ENCODE measurements around the gene ARID5A.

The ARID5A gene

GRCh38 chr2:96577501-96577900, 40.9 kb downstream of the ARID5A start:
- H3K27ac Mint-ChIP-seq = no peak overlapping the region
- no peaks in the 10 kb centered on the region for H3K9me3 Mint-ChIP-seq
- no peak for TF ChIP-seq CTCF (IDR thresholded peaks at IDR 0.05; ENCODE audit: unreplicated experiment in 3 of 3)
- no peaks in the 10 kb centered on the region for H3K27me3 Mint-ChIP-seq (ENCODE audit: low read depth)
- no peaks in the 10 kb centered on the region for H3K4me1 Mint-ChIP-seq
- H3K4me3 Mint-ChIP-seq = no peak overlapping the region
- no peaks in the 10 kb centered on the region for H3K36me3 Mint-ChIP-seq (ENCODE audit: low read depth)

- H3K27ac Mint-ChIP-seq = no peak overlapping the region
- no peaks in the 10 kb centered on the region for H3K9me3 Mint-ChIP-seq
- no peak for TF ChIP-seq CTCF (IDR thresholded peaks at IDR 0.05; ENCODE audit: unreplicated experiment in 3 of 3)
- no peaks in the 10 kb centered on the region for H3K4me1 Mint-ChIP-seq
- no peak overlapping the region for H3K4me3 Mint-ChIP-seq
- no peaks in the 10 kb centered on the region for H3K36me3 Mint-ChIP-seq (ENCODE audit: low read depth)
- H3K27me3 Mint-ChIP-seq (ENCODE audit: low read depth) = no peaks in the 10 kb centered on the region
Observed at GRCh38 chr2:96578731-96579130, 42.2 kb downstream of the ARID5A start.

- H3K4me3 Mint-ChIP-seq = no peak overlapping the region
- H3K36me3 Mint-ChIP-seq (ENCODE audit: low read depth) = peaks cover 5% of the 10 kb centered on the region
- H3K9me3 Mint-ChIP-seq = no peaks in the 10 kb centered on the region
- H3K27ac Mint-ChIP-seq = no peak overlapping the region
- TF ChIP-seq CTCF (IDR thresholded peaks at IDR 0.05; ENCODE audit: unreplicated experiment in 3 of 3) = no peak
- H3K4me1 Mint-ChIP-seq = no peaks in the 10 kb centered on the region
- H3K27me3 Mint-ChIP-seq (ENCODE audit: low read depth) = no peaks in the 10 kb centered on the region
Observed at GRCh38 chr2:96579422-96579821, 42.9 kb downstream of the ARID5A start.

- Mint-ChIP-seq H3K27me3 (ENCODE audit: low read depth) (no peaks in the 10 kb centered on the region), H3K27ac (no peak overlapping the region), H3K36me3 (ENCODE audit: low read depth) (peaks cover 17% of the 10 kb centered on the region), H3K4me1 (no peaks in the 10 kb centered on the region), H3K9me3 (no peaks in the 10 kb centered on the region), H3K4me3 (no peak overlapping the region)
- peak in 1 of 3 experiments; percentile 25 for TF ChIP-seq CTCF (IDR thresholded peaks at IDR 0.05; ENCODE audit: unreplicated experiment in 3 of 3)
Observed at GRCh38 chr2:96580771-96581170, 44.2 kb downstream of the ARID5A start.

- no peaks in the 10 kb centered on the region for H3K4me1 Mint-ChIP-seq
- H3K4me3 Mint-ChIP-seq = no peak overlapping the region
- no peak for TF ChIP-seq CTCF (IDR thresholded peaks at IDR 0.05; ENCODE audit: unreplicated experiment in 3 of 3)
- H3K27me3 Mint-ChIP-seq (ENCODE audit: low read depth) = no peaks in the 10 kb centered on the region
- peaks cover 41% of the 10 kb centered on the region for H3K36me3 Mint-ChIP-seq (ENCODE audit: low read depth)
- H3K9me3 Mint-ChIP-seq = no peaks in the 10 kb centered on the region
- no peak overlapping the region for H3K27ac Mint-ChIP-seq
Observed at GRCh38 chr2:96584017-96584416, 47.5 kb downstream of the ARID5A start.

GRCh38 chr2:96587843-96588242, 51.3 kb downstream of the ARID5A start:
- H3K36me3 Mint-ChIP-seq (ENCODE audit: low read depth) = peaks cover 69% of the 10 kb centered on the region
- TF ChIP-seq CTCF (IDR thresholded peaks at IDR 0.05; ENCODE audit: unreplicated experiment in 3 of 3) = no peak
- H3K4me1 Mint-ChIP-seq = no peaks in the 10 kb centered on the region
- peak overlapping the region in 1 of 3 experiments; percentile 16 for H3K27ac Mint-ChIP-seq
- H3K9me3 Mint-ChIP-seq = no peaks in the 10 kb centered on the region
- H3K4me3 Mint-ChIP-seq = no peak overlapping the region
- H3K27me3 Mint-ChIP-seq (ENCODE audit: low read depth) = no peaks in the 10 kb centered on the region
